GM19438 (cell line): ENCODE data around the gene ADAMTS14.

Experiments
- ATAC-seq: cut with Tn5 transposase; IDR thresholded peaks from one replicate; pipeline ENCODE4 v1.9.1; 2021; ENCODE audit warnings: low read depth; ENCODE audit not compliant: unreplicated experiment

The ADAMTS14 gene

DNA sequence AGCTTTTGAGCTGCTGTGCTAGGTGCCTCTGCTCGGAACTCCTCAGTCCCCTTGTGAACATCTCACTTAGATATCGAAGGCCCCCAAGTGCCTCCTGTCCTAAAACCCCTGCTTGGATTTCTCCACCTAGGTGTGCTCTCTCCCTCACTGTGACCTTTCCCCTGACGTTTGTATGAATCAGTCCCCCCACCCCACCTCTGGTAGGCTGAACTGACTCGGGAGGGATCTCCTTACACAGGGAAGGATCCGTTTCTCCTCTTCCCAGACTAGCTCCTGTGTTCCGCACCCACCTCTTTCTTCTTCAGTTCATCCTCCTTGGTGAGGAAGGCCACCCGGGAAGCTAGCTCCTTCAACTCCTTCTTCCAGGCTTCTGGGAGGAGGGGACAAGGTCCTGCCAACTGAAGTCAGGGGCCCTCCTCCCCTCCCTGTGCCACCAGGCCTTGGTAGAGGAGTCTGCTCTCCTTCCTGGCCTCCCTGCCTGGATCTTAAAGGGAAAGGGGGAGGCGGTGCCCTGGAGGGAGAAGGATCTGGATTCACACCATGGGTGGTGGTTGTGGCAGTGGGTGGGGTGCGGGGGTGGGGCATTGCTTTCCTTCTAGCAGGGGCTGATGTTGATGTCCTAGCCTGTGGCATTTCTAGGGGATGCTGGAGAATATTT is 106.1 kb downstream of the ADAMTS14 start:
- ATAC-seq: no peak

DNA sequence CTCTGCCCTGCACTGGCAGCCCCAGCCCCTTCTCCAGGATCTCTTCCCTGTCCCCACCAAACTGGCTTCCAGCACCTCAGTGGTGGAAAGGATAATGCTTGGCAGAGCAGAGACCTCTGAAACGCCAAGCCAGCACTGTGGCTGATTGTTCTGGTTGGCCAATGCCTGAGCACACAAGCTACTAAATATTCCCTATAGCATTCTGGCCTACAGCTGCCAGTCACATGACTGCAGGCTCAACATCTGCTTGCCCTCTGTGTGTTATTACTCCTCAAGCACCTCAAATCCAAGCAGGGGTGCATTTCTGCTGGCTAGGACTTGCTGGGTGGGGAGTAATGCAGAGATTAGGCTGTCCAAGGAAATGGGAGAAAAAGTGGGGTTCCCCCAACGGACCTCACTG is 106.8 kb downstream of the ADAMTS14 start:
- ATAC-seq: no peak

- no peak for ATAC-seq
These were observed 107.4 kb downstream of the ADAMTS14 start for GRCh38 chr10:70779511-70780369.

GRCh38 chr10:70780370-70780760 is 108.1 kb downstream of the ADAMTS14 start:
- ATAC-seq: no peak

- ATAC-seq: no peak
These were observed 108.5 kb downstream of the ADAMTS14 start for GRCh38 chr10:70780772-70781171.

DNA sequence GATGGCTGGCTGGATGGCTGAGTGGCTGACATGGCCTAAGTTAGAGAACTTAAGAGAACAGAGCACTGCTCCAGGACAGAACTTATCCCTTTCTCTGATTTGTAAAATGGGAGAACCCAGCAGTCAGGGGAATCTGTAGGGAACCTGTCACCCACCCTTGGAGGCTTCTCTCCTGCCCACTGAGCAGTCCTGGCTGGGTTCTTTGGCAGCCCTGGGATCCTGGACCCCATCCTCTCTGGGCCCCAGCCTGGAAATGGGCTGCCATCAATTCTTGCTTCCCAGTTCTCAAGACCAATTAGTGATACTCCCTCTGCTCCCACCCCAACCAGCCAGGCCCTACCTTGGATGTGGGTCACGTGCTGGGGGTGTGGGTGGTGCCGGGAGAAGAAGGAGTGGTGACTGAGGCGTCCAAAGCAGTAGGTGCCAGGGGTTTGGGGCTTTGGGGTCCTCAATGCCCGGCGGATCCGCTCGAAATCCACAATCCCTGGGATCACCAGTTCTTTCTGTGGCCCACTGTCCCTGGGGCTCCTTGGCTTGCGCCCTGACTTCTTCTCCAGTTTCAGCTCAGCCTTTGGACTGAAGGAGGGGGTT is 109.2 kb downstream of the ADAMTS14 start:
- no peak for ATAC-seq

DNA sequence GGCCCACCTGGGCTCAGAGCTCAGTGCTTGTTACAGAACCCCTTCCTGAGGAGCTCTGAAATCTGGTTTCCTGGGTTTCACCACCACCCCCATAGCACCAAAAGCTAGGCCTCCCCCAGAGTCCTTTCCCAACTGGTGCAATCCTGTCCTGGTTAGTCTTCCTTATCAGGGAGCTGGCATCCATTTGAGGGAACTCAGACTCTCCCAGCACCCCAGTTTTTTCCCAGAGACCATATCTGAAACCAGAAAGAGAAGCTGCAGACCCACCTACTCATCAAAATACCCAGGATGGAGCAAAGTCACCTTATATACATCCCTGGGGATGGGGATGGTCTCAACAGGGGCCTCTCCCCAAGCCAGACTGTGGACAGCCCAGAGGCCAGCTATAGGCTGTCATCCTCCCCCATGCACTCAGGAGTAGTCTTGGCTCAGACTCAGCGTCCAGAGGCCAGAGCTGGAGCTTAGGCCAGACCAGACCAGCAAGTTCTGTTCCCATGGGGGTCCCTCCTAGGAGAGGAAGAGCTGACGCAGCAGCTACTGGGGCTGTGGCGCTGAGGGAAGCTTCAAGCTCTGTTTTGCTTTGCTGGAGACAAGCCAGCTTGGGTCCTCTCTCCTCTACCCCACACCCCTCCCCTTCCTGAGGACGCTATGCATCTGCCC is 109.9 kb downstream of the ADAMTS14 start:
- no peak for ATAC-seq

DNA sequence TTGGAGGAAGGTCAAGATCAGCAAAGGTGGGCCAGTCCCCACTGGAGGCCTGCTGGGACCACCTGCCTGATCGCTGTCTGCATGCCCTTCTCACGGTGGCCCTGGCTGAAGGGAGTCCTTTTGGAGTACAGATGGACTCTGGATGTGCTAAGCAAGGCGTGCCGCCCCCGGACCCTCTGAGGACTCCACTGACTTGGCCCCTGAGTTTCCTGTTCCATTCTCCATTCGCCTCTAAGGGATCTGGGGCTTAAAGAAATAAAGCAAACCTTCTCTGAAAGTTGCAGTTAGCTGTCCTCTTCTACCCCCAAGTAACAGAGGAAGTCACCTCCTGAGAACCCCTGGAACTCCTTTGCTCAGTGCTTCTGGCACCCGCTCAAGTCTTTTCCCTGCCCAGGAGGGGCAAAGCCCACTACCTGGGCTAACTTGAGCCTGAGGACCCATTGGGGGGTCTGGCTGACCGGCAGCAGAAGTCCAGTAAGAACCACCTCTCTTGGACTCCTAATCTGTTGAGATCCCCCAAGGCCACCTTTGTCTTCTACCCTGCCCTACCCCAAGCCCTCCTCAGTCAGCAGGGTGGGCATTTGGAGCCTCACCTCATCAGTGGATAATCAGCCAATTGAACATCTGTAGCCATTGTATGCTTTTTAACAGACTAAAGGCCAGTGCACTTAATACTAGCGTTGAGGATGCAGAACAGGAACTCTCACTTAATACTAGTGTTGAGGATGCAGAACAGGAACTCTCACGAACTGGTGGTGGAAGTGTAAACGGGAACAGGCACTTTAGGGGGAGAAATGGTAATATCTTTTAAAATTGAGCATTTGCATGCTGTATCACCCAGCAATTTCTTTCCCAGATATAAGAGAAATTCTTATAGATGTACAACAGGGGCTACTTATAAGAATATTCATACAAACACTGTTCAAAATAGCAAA is 110.7 kb downstream of the ADAMTS14 start:
- no peak for ATAC-seq

DNA sequence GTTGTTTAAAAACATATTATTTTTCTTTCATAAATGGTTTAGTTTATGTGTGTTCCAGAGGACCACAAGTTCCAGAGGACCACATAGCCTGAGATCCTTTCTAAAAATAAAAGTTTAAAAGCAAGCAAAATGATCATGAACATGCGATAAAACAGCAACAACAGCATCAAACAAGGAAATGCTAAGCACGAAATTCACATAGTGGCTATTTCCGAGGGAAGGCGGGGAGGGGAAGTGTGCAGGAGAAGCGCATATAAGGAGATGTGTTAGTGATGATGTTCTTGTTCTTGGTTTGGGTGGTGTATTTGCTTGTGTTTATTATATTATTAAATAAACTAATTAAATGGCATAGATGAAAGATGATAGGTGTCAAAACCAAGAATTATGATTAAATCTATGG is 111.7 kb downstream of the ADAMTS14 start:
- ATAC-seq: no peak

DNA sequence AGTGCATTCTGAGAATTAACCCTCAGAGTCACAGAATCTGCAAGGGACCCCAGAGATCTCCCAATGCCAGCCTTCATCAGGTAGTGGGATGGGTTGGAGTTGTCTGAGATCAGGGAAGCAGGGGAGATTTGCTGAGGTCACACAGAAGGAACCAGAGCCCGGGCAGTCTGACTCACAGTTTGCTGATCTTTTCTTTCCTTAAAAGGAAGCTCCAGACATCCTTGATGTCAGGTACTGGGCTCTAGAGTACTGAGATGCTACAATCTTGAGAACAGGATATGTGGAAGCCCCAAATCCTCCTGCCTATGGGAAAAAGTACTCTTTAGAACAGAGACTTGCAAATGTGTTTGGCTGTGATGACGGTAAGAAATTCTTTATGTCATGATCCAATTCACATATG is 112.2 kb downstream of the ADAMTS14 start:
- no peak for ATAC-seq

DNA sequence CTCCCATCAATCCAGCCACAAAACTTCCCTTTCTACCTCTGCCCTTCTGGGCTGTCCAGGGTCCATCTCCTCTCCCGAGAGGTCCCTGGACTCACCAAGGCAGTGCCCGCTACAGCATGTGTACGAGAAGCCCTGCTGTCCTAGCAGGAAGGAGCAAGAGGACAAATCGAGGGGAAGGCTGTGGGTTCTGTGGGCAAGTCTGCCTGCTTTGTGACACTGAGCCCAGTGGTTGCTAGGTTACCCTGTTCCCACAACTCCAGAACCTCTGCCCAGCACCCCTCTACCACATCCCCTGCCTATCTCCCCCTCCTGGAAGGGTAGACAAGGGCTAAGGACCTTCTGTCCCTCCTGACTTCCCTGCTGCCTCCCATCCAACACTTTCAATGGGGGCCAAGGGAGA is 112.9 kb downstream of the ADAMTS14 start, which contains the start of gene TBATA:
TSS of gene TBATA (minus strand) at position 188 of the 400 bp plus-strand sequence. CDS start 1,998 bp downstream, outside the sequence.
- no peak for ATAC-seq

- ATAC-seq: no peak
These were observed 114.6 kb downstream of the ADAMTS14 start for GRCh38 chr10:70786799-70787415.

GRCh38 chr10:70791386-70792039 is 119.2 kb downstream of the ADAMTS14 start:
- ATAC-seq: no peak

DNA sequence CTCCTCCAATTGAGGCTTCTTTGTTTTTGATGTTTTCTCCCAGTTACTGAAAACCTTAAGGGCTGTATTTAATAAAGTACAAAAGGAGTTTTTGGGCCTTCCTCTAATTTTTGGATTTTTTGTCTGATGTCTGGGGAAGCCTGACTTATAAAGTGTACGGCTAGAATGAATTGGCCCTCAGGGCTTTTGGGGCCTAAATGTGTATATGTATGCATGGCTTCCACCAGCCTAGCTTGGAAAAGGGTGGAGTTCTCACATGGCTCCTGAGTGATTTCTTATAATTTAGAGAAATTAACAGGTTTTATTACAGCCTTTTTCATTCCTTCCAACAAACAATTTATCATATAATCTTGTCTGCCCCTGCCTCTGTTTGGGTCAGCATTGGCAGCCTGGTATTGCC is 123.3 kb downstream of the ADAMTS14 start:
- ATAC-seq: no peak

GRCh38 chr10:70797840-70798239 is 125.5 kb downstream of the ADAMTS14 start:
- no peak for ATAC-seq

DNA sequence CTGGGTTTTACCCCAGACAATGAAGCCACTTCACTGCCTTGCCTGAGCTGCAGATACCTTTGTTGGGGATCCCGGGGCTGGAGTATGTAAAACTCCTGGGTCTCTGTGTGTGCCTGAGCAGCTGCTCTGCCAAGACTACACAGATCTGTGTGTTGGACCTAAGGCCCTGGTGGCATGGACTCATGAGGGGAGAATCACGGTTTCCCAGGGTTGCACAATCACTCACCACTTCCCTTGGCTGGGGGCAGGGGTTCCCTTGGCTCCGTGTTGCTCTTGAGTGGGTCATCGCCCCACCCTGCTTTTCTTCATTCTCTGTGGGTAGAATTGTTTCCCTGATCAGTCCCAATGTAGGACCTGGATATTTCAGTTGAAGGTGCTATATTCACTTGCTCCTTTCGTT is 126.8 kb downstream of the ADAMTS14 start:
- ATAC-seq: no peak

DNA sequence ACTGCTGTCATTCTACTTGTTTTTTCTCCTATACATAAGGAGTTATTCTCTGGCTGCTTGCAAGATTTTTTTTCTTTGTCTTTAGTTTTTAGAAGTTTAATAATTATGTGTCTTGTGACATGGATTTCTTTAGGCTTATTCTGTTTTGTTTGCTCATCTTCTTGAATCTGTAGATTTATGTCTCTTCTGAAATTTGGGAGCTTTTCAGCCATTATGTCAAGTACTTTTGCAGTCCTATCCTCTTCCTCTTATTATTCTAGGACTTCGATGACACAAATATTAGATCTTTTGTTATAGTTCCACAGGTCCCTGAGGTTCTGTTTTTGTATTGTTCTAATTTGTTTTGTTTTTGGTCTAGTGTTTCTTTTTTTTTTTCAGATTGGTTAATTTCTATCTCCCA is 129.5 kb downstream of the ADAMTS14 start:
- no peak for ATAC-seq

- ATAC-seq: no peak
These were observed 131.6 kb downstream of the ADAMTS14 start for GRCh38 chr10:70803775-70804420.

DNA sequence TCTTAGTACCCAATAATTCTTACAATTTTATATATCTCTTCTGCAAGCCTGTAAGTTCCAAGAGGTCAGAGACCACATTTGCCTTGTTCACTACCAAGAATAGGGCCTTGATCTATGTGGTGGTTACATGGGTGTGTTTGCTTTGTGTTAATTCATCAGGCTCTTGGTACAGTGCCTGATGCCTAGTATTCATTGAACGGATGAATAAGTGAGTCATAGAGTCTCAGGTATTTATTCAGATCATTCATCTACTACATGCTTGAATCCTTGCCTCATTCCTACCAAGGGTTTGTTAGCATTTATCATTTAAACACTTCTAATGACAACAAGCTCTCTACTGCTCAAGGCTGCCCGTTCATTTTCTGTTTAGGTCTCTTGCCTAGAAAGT is 132.1 kb downstream of the ADAMTS14 start:
- ATAC-seq: no peak
